ENCODE data around the gene SDE2. TPM values are rescaled to one million over a fixed set of nuclear protein-coding genes. Genes with fewer than 3 reads are reported as not detected.
"Not testable (repeated sequence)": the region's sequence is repeated elsewhere in the genome, so short reads cannot be mapped to it uniquely, and the experiment has no call there.

The SDE2 gene
- total RNA-seq, 6 experiments from 2014 or later, result 16.1 to 18.1 (median 16.5) TPM

GRCh38 chr1:226001963-226002666 is 3.0 kb upstream of the SDE2 start:
- H3K27ac Mint-ChIP-seq, result no peak overlapping the region; the same call in 1 of the 2 replicates

GRCh38 chr1:226001088-226001487 is 1.9 kb upstream of the SDE2 start:
- no peaks in the 10 kb centered on the region for H3K9me3 Mint-ChIP-seq
- TF ChIP-seq, protein P1, sequence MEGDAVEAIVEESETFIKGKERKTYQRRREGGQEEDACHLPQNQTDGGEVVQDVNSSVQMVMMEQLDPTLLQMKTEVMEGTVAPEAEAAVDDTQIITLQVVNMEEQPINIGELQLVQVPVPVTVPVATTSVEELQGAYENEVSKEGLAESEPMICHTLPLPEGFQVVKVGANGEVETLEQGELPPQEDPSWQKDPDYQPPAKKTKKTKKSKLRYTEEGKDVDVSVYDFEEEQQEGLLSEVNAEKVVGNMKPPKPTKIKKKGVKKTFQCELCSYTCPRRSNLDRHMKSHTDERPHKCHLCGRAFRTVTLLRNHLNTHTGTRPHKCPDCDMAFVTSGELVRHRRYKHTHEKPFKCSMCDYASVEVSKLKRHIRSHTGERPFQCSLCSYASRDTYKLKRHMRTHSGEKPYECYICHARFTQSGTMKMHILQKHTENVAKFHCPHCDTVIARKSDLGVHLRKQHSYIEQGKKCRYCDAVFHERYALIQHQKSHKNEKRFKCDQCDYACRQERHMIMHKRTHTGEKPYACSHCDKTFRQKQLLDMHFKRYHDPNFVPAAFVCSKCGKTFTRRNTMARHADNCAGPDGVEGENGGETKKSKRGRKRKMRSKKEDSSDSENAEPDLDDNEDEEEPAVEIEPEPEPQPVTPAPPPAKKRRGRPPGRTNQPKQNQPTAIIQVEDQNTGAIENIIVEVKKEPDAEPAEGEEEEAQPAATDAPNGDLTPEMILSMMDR (IDR thresholded peaks at IDR 0.05), result no peak
- H3K36me3 Mint-ChIP-seq (ENCODE audit: low read depth), result peaks cover 15% of the 10 kb centered on the region
- peaks cover 2% of the 10 kb centered on the region; the same call in 1 of the 2 replicates for H3K27me3 Mint-ChIP-seq (ENCODE audit: insufficient read depth)
- DNase-seq, result no peak
- H3K4me3 Mint-ChIP-seq, result no peak overlapping the region
- peaks cover 38% of the 10 kb centered on the region for H3K4me1 Mint-ChIP-seq (ENCODE audit: low read depth)
- H3K27ac Mint-ChIP-seq, result no peak overlapping the region

More at GRCh38 chr1:226001963-226002666, 3.0 kb upstream of the SDE2 start:
- Mint-ChIP-seq H3K4me1 (ENCODE audit: low read depth) (peaks cover 28% of the 10 kb centered on the region), H3K4me3 (no peak overlapping the region), H3K27me3 (ENCODE audit: insufficient read depth) (peaks cover 2% of the 10 kb centered on the region; the same call in 1 of the 2 replicates), H3K36me3 (ENCODE audit: low read depth) (peaks cover 11% of the 10 kb centered on the region), H3K9me3 (no peaks in the 10 kb centered on the region)
- TF ChIP-seq, protein P1 (IDR thresholded peaks at IDR 0.05), result no peak
- DNase-seq, result peak; percentile 8

DNA sequence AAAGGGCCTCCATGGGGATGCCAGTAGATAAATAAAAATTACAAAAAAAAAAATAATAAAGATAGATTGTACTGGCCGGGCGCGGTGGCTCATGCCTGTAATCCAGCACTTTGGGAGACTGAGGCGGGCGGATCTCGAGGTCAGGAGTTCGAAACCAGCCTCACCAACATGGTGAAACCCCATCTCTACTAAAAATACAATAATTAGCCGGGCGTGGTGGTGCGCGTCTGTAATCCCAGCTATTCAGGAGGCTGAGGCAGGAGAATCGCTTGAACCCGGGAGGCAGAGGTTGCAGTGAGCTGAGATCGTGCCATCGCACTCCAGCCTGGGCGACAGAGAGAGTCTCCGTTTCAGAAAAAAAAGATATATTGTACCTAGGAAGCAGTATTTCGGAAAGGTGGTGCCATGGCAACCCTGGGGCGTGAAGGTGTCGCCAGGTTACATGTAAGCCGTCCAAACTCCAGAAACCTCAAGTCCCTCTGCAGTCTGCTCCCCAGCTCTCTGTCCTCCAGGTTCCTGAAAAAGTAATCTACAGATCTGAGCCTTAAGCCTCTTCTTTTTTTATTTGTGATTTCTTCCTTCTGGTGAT is 1.4 kb upstream of the SDE2 start:
- not testable (repeated sequence) for H3K4me3 Mint-ChIP-seq; H3K27ac Mint-ChIP-seq; DNase-seq; H3K9me3 Mint-ChIP-seq; H3K27me3 Mint-ChIP-seq (ENCODE audit: insufficient read depth)
- Mint-ChIP-seq H3K4me1 (ENCODE audit: low read depth) (peaks cover 43% of the 10 kb centered on the region), H3K36me3 (ENCODE audit: low read depth) (peaks cover 15% of the 10 kb centered on the region)

DNA sequence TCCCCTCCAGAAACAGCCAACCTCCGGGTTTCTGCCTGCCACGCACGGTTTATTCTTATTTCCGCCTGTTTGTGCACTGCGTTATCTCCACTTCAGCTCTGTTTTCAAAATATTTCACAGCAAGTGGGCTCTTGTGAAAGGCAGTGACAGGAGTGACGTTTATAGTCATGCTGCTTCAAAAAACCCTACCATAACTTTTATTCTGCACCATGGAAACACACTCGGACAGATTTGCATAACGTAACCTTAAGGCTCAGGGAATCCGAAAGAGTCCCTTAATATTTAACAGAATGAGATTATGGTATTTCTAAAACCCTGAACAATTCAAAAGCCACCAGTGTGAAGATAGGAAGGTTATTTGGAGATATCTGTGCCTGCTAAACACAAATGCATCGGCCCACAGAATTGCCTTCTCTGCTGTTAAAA is 782 bp upstream of the SDE2 start:
- TF ChIP-seq, protein P1 (IDR thresholded peaks at IDR 0.05), result no peak
- Mint-ChIP-seq H3K4me1 (ENCODE audit: low read depth) (peaks cover 46% of the 10 kb centered on the region), H3K9me3 (no peaks in the 10 kb centered on the region), H3K27me3 (ENCODE audit: insufficient read depth) (peaks cover 2% of the 10 kb centered on the region; the same call in 1 of the 2 replicates), H3K4me3 (peak overlapping the region; percentile 97), H3K27ac (peak overlapping the region; percentile 98), H3K36me3 (ENCODE audit: low read depth) (peaks cover 15% of the 10 kb centered on the region)
- DNase-seq, result no peak

GRCh38 chr1:225998560-225999226 is 450 bp downstream of the SDE2 start:
- Mint-ChIP-seq H3K4me1 (ENCODE audit: low read depth) (peaks cover 46% of the 10 kb centered on the region), H3K4me3 (peak overlapping the region; percentile 97), H3K9me3 (no peaks in the 10 kb centered on the region), H3K27ac (peak overlapping the region; percentile 98), H3K36me3 (ENCODE audit: low read depth) (peaks cover 22% of the 10 kb centered on the region), H3K27me3 (ENCODE audit: insufficient read depth) (peaks cover 2% of the 10 kb centered on the region; the same call in 1 of the 2 replicates)
- TF ChIP-seq, protein P1 (IDR thresholded peaks at IDR 0.05), result no peak
- DNase-seq, result peak; percentile 41
